ENCODE measurements around the gene LAMC3. TPM values are rescaled to one million over a fixed set of nuclear protein-coding genes. Genes with fewer than 3 reads are reported as not detected.
"Not testable (repeated sequence)": the region's sequence is repeated elsewhere in the genome, so short reads cannot be mapped to it uniquely, and the experiment has no call there.

LAMC3 gene
- total RNA-seq, 1 donor = under 0.01 TPM

DNA sequence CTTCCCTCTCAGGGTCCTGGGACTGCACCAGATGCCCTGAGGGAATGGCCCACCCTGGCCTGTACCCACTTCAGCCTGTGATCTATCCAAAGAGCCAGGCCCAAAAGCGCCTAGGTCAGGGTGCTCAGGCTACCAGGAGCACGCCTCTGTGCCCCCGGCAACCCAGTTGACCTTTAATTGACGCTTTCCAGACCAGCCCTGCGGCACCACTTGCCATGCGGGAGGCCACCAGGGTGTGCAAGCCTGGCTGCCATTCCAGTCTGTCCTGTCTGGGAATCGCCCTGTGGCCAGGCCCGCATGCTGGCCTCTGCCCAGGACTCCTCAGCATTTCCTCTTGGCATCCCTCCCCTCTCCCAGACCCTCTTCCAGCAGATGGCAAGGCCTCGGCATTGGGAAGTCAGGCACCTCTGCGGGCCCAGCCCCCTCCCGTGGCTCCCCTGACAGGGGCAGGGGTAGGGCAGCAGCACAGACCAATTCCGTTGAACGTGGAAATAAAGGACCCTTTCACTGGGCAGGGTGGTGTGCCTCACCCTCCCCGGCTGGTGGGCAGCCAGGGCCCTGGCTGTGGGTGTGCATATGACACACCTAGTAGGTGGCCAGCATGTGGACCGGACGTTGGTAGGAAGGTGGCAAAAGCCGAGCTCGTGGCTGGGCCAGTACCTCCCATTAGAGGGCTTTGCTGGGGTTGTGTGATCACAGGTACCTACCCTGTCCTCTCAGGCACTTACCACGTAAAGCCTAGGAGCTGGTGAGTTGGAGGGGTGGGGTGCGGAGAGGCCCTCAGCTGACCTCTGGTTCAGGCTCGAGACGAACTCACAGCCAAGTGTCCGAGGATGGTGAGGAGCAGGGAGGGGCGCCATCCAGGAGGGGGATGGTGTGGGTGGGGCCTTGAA is 83.8 kb downstream of the LAMC3 start:
- no peak for DNase-seq (ENCODE audit: low read depth in 2 of 3, low spot score in 2 of 3)

DNA sequence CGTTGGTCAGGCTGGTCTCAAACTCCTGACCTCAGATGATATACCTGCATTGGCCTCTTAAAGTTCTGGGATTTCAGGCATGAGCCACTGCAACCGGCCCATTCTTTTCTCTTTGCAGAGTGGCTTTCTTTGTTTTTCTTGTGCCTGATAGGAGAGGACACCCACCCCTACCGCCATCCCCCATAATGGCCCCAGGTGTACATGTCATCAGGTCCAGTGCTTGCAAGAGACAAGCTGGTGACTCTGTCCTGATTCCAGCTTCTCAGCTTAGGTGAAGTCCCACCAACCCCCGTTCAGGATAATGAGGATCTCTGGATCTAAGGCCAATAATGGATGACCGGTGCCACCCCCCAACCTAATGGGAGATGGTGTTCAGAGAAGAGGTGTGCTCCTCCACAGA is 85.0 kb downstream of the LAMC3 start:
- DNase-seq (ENCODE audit: low read depth in 2 of 3, low spot score in 2 of 3) = no peak

DNA sequence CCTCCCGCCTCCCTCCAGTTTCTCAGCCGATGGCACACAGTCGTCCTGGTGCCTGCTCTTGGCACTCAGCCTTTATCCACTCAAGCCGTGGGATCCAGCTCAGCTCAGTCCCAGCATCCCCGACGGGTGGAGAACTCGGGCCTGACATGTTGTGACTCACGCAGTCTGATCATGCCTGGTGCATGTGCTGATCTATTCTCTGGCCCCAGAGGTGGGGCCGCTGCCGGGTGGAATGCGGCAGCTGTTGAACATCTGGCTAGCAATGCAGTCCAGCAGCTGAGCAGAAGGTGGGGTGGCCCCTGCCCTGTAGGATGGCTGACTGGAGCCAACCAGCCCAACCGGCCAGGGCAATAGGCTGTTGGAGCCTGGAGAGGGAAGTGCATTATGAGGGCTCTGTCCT is 85.6 kb downstream of the LAMC3 start:
- no peak for DNase-seq (ENCODE audit: low read depth in 2 of 3, low spot score in 2 of 3)

DNA sequence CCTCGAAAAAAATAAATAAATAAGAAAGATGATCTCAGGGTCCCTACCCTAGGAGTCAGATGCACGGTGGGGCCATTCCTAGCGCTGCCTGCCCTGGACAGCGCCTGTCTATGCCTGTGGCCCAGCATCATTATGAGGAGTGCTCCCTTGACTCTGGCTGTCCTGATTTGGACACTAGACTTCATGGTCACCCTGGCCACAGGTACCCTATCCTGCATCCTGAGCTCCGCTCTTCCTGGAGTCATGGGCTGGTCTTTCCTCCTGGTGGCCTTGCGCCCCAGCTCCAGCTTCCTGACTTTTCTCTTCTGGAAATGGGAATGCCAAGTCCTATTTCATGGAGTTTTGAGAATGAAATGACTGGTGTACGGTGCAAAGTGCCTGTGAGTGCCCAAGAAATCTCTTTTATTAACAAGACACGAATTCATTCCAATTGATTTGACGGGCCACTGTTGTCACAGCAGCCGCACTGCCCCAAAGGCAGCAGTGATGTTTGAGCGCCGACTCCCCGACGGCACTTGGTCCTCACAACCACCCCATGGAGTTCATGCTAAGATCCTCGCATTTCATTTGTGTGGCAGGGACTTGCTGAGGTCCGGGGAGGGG is 86.8 kb downstream of the LAMC3 start:
- DNase-seq (ENCODE audit: low read depth in 2 of 3, low spot score in 2 of 3) = no peak

DNA sequence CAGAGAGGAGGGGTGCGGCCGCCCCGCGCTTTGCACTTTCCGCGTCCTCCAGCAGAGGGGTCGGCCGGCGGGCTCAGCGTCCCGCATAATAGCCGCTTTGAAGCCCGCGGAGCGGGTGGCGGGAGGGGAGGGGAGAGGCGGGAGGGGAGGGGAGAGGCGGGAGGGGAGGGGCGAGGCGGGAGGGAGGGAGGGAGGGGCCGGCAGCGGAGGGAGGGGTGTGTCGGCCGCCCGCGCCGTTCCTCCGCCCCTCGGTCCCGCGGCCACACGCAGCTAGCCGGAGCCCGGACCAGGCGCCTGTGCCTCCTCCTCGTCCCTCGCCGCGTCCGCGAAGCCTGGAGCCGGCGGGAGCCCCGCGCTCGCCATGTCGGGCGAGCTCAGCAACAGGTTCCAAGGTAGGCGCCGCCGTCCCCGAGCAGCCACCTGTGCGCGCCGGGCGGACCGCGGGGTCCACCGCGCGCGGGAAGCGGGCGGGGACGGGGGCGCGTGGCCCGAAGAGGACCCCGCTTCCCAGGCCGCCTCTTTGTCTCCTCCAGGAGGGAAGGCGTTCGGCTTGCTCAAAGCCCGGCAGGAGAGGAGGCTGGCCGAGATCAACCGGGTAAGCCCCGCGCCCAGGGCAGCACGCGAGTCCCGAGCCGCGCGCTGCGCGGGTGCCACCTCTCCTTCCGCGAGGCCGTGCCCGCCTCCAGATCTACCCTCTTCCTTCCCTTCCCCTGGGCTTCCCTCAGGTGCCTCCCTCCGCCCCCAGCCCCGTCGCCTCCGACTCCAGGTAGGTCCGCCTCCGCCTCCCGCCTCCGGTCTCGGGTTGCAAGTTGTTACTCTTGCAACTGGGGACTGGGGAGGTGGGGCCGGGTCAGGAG is 87.5 kb downstream of the LAMC3 start, which contains the start of gene AIF1L:
Gene AIF1L (plus strand): TSS at position 263 of the 857 bp plus-strand sequence. CDS start 99 bp downstream, at position 362.
- DNase-seq (ENCODE audit: low read depth in 2 of 3, low spot score in 2 of 3) = peak in 2 of 3 donors; percentile 74

DNA sequence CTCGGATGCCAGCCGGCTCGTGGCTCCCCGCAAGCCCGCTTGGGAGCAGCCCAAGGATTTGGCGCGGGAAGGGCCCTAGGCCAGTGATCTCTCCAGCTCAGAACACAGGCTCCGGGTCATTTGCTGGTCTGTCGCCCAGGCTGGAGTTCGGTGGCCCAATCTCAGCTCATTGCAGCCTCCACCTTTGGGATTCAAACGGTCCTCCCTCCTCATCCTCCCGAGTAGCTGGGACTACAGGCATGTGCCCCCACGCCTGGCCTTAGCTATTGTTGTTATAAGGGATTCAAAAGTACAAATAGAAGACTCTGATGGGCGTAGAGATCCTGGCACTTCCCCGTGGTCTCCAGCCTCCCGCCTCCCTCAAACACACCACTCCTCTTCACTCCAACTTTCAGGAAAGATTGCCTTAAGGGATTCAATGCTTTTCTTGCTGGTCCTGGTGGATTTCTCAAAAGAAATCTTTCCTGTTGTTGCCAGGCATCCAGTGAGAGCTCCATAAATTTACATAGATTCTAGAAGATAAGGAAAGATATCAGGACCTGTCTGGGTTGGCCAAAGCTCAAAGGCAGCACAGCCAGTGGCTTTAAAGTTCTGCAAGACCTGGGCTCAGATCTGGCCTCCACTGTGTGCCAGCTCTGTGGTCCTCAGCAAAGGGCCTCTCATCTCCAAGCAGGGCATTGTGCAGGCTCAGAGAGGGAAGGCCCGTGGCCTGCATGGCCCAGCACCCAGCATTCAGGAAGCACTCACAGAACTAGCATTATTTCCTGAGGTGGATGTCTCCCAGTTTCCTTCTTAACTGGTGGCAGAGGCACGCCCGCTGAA is 88.4 kb downstream of the LAMC3 start:
- no peak for DNase-seq (ENCODE audit: low read depth in 2 of 3, low spot score in 2 of 3)

DNA sequence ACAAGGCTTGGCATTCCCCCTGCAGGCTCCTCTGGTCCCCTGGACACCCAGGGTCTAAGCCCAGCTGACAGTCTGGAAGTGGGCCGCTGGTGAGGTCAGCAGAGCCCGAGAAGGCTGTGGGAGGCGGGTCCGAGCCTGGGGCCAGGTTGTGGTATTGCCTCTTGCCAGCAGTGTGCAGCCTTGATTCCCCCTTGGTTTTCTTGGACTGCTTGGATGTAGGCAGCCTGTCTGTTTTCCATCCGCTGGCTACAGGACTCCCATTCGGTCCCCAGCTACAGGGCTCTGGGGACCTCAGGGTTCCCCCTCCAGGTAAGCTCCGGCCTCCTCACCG is 88.9 kb downstream of the LAMC3 start:
- no peak for DNase-seq (ENCODE audit: low read depth in 2 of 3, low spot score in 2 of 3)

DNA sequence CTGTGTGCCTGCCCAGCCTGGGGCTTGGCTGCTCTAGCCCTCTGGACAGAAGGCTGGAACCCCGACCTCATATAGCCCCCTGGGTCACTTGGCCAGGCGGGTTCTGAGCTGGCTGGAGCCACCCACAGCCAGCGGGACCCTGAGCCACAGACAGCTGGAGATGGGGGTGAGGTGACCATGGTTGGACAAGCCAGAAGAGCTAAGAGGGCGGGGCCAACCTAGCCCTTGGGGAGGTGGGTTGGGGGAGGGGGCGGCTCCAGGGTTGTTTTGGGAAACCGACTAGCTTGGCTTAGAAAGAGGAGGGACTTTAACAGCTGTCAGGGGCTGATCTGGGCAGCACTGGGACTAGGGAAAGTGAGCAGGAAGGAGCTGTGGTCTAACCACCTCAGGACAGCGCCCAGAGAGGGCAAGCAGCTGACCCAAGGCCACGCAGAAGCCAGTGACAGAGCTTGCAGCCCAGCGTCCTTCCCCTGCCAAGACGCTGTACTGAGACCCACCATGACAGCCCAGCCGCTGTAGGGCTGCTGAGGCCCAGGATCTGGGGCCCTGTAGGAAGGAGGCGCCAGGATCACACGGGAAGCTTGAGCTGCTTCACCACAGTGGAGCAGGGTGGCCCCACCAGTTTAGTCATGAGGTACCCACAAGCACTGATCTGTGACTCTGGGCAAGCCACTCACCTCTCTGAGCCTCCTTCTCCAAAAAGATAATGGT is 89.6 kb downstream of the LAMC3 start:
- no peak for DNase-seq (ENCODE audit: low read depth in 2 of 3, low spot score in 2 of 3)

DNA sequence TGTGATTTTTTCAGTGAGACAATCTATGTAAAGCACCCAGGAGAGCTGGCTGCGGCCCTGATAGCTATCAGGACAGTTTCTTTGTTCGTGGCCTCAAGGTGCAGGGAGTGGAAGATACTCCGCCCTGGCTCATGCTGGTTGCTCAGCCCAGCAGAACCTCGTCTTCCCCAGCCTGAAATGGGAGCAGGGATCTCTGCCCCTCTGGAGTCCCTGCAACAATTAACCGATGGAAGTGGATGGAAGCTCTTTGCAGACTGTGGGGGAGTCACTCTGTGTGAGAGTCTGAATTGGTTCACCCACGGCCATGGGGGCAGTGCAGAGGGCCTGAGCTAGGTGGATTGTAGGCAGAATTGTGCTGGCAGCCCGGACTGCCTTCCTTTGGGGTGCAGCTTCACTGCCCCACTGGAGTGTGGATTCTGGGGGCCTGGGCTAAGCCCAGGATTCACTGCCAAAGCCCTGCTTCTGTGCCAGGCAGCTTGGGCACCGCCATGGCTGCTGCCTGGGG is 90.2 kb downstream of the LAMC3 start:
- no peak for DNase-seq (ENCODE audit: low read depth in 2 of 3, low spot score in 2 of 3)

DNA sequence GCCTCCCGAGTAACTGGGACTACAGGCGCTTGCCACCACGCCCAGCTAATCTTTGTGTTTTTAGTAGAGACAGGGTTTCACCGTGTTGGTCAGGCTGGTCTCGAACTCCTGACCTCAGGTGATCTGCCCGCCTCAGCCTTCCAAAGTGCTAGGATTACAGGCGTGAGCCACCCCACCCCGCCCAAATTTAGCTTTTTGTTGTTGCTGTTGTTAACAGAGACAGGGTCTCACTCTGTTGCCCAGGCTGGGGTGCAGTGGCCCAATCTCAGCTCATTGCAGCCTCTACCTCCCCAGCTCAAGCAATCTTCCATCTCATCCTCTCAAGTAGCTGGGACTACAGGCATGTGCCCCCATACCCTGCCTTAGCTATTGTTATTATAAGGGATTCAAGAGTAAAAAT is 90.9 kb downstream of the LAMC3 start:
- DNase-seq (ENCODE audit: low read depth in 2 of 3, low spot score in 2 of 3) = not testable (repeated sequence)

DNA sequence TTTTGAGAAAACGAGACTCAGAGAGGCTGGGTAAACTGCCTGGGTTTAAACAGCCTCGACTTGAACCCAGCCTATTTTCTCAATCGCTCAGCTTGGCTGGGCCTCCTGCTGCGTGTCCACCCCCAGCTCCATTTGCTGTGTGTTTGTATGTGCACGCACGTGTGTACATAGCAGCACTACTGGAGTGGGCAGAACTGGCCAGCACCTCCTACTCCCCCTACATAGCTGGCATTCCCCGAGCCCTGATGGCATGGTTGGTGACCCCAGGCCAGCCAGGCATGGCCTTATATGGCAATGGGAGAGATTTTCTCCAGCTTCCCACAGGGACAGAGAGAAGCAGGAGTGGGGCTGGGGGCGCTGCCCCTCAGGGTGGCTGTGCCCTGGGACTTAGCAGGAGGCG is 91.5 kb downstream of the LAMC3 start:
- no peak for DNase-seq (ENCODE audit: low read depth in 2 of 3, low spot score in 2 of 3)

DNA sequence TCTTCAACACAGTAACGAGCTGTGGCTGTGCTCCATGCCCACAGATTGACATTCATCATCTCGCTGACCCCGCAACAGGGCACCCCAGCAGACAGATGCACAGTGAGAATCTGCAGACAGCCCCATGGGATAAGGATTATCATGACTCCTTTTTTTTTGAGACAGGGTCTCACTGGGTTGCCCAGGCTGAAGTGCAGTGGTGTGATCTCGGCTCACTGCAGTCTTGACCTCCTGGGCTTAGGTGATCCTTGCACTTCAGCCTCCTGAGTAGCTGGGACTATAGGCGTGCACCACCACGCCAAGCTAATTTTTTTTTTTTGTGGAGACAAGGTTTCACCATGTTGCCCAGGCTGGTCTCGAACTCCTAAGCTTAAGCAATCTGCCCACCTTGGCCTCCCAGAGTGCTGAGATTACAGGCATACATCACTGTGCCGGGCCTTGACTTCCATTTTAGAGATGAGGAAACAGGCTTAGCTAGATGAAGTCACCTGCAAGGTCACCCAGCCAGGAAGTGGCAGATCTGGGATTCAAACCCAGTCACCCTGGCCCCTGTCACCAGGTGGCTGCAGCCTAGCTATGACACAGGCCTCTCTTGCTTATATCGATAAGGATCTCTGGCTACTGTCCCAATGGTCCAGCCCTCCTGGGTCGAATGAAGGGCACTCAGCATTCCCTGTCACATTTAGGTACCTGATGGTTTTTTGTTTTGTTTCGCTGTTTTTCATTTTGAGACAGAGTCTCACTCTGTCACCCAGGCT is 92.4 kb downstream of the LAMC3 start:
- DNase-seq (ENCODE audit: low read depth in 2 of 3, low spot score in 2 of 3) = no peak

DNA sequence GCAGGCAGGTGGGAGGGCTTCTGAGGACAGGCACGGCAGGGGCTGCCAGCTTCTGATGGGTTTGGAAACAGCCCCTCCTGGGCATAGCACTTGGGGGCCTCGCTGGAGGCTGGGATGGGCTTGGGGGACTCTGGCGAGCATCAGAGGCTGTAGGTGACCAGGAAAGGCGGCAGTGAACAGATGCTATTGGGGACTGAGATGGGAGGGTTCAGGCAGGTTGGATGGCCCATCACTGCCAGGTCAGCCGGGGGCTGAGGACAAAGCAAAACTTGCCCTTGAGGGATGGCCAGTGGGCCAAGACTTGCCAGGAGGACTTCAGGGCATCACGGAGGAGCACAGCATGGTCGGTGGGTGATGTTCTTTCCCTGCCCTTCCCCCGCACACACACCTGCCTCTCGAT is 94.0 kb downstream of the LAMC3 start:
- DNase-seq (ENCODE audit: low read depth in 2 of 3, low spot score in 2 of 3) = no peak

DNA sequence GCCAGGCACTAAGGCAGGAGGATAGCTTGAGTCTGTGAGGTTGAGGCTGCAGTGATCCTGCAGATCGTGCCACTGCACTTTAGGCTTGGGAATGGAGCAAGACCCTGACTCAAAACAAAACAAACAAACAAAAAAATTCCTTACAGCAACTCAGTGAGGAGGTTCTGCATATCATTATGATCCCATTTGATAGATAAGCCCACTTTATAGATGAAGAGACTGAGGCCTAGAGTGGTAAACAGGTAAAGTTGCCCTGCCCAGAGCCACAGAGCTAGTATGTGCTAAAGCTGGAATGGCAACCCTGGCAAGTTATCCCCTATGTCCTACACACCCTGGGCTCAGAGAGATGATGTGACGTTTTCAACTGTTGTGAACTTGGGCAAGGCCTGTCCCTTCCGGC is 94.6 kb downstream of the LAMC3 start:
- no peak for DNase-seq (ENCODE audit: low read depth in 2 of 3, low spot score in 2 of 3)

DNA sequence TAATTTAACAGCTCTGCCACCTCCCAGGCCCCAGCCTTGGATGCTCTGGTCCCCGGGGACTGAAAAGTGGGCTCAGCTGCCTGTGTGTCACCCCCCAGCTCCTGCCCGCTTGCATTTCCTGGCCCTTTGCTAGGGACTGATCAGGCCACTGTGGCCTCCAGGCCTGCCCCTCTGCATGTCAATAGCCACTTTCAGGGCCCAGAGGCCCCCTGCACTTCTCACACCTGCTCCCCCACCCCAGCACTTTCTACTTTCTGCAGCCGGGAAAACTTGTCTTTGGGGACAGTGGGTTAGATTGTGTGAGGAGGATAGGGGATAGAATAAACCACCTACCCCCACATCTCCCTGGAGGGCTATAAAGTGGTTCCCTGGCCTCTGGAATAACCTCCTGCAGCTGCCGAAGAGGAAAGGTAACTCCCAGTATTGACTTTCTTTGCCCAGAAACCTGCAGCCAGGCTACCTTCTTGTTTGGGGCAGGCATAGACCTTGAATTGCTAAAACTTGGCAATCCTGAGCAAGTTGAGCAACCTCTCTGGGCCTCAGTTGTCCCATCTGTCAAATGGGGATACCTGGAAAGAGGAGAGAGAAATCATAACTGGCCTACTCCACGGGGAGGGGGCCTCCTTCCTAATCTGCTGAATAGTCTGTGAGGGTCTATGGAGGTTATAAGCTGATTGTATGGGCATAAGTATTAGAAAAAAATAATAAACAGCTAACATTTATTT is 95.2 kb downstream of the LAMC3 start:
- DNase-seq (ENCODE audit: low read depth in 2 of 3, low spot score in 2 of 3) = no peak

DNA sequence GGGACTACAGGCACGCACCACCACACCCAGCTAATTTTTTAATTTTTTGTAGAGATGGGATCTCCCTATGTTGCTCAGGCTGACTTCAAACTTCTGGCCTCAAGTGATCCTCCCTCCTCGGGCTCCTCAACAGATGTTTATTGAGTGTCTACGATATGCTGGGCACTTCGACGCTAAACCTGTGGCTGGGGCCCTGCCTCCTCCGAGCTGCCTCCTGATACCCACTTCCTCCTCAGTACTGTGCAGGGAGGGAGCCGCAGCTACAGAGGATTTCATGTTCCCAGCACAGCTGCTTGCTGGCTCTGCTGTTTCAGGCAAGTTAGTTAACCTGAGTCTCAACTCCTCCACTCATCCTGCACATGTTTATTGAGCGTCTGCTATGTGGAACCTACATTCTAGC is 97.0 kb downstream of the LAMC3 start:
- no peak for DNase-seq (ENCODE audit: low read depth in 2 of 3, low spot score in 2 of 3)

DNA sequence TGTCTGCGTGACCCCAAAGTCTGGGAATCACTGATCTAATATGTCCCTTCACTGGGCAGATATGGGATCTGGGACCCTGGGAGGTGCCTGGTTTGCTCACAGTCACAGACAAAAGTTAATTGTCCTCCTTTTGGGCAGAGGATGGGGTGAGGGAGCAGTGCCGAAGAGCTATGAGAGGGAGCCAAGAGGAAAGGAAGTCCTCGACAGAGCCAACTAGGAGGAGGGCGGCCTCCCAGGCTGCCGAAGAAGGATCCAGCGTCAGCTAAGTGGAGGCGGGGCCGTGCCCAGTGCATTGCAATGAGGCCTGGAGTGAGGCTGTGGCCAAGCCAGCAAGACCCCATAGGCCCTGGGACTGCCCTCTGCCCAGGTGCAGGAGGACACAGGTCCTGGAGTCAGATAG is 98.8 kb downstream of the LAMC3 start:
- DNase-seq (ENCODE audit: low read depth in 2 of 3, low spot score in 2 of 3) = no peak

DNA sequence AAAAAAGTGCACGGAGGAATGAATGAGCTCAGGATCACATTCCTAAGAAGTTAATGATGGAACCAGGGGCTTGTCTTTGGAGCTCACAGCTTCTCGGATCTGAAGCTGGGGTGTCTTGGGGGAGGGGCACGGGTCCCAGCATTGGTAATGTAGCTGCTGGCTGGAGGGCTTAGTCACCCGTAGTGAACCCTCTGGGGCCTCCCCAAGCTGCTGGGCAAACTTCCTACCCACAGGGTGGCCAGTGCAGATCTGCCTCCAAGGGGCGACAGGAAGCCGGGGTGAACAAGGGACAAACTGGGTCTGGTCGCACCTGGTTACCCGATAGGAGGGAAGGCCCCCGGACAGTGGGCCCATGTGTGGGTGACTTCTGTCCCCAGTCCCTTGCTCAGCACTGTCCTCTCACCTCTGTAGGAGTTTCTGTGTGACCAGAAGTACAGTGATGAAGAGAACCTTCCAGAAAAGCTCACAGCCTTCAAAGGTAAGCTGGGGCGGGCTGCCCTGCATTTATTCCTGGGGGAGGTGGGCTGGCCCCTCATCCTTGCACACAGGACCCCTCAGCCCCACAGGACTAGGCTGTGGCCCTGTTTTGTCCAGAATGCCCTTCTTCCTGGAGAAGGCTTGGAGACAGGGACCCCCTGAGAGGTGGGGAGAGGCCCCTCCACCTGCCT is 102.3 kb downstream of the LAMC3 start:
- no peak for DNase-seq (ENCODE audit: low read depth in 2 of 3, low spot score in 2 of 3)
